GM11168 (cell line): ENCODE data around the gene ADCY7.

Experiments
- in situ Hi-C: fragments of 300-500 bp; cut with MboI; formaldehyde crosslinking; loops from one replicate; pipeline ENCODE4 v1.12.0; 2022; ENCODE audit warnings: low sequenced_read_pairs; ENCODE audit not compliant: unreplicated experiment

ADCY7 gene

GRCh38 chr16:50309527-50310307 lies 43.4 kb downstream of the ADCY7 start:
- in situ Hi-C loops: no loop called here

- in situ Hi-C loops: no loop called here
Observed at GRCh38 chr16:50310308-50311133, 44.2 kb downstream of the ADCY7 start.

- in situ Hi-C loops: no loop called here
Observed at GRCh38 chr16:50311134-50311528, 44.8 kb downstream of the ADCY7 start.

- in situ Hi-C loops: no loop called here
Observed at GRCh38 chr16:50311891-50312501, 45.6 kb downstream of the ADCY7 start.

- in situ Hi-C loops: no loop called here
Observed at GRCh38 chr16:50313596-50314478, 47.5 kb downstream of the ADCY7 start.

GRCh38 chr16:50314665-50315064 lies 48.3 kb downstream of the ADCY7 start:
- in situ Hi-C loops: no loop called here

- in situ Hi-C loops: no loop called here
Observed at GRCh38 chr16:50315346-50315997, 49.1 kb downstream of the ADCY7 start.

GRCh38 chr16:50316102-50316847 lies 49.9 kb downstream of the ADCY7 start:
- in situ Hi-C loops: no loop called here

GRCh38 chr16:50316848-50317630 lies 50.7 kb downstream of the ADCY7 start:
- in situ Hi-C loops: no loop called here

- in situ Hi-C loops: no loop called here
Observed at GRCh38 chr16:50318796-50319578, 52.6 kb downstream of the ADCY7 start.

GRCh38 chr16:50320310-50320709 lies 54.0 kb downstream of the ADCY7 start:
- in situ Hi-C loops: no loop called here

GRCh38 chr16:50322333-50322732 lies 56.0 kb downstream of the ADCY7 start:
- in situ Hi-C loops: no loop called here

- in situ Hi-C loops: no loop called here
Observed at GRCh38 chr16:50323335-50324011, 57.1 kb downstream of the ADCY7 start.

GRCh38 chr16:50324345-50324744 lies 58.0 kb downstream of the ADCY7 start:
- in situ Hi-C loops: no loop called here

- in situ Hi-C loops: no loop called here
Observed at GRCh38 chr16:50326264-50326663, 59.9 kb downstream of the ADCY7 start.

GRCh38 chr16:50326835-50327465 lies 60.6 kb downstream of the ADCY7 start:
- in situ Hi-C loops: no loop called here
